Osteoblast (primary cell): ENCODE data around the gene SLC24A3. TPM values are rescaled to one million over a fixed set of nuclear protein-coding genes. Genes with fewer than 3 reads are reported as not detected.

Source experiments
- DNase-seq: peaks from one replicate; pipeline ENCODE4 v3.0.0; 2011; ENCODE audit warnings: low spot score, mixed read lengths; ENCODE audit not compliant: insufficient read length; ENCODE audit errors: missing footprints
- H2AFZ ChIP-seq: 2 replicates; pipeline ENCODE4 v1.6.0; 2011; ENCODE audit warnings: mild to moderate bottlenecking, low read length
- H3K27ac ChIP-seq: 2 replicates; pipeline ENCODE4 v1.5.1; 2011; ENCODE audit warnings: mild to moderate bottlenecking, low read depth, low read length, moderate library complexity
- H3K27me3 ChIP-seq: 2 replicates; pipeline ENCODE4 v1.6.0; 2012; ENCODE audit warnings: mild to moderate bottlenecking, control low read depth, inconsistent platforms, low read length, moderate library complexity; ENCODE audit not compliant: insufficient read depth
- H3K36me3 ChIP-seq: 2 replicates; pipeline ENCODE4 v1.5.1; 2011; ENCODE audit warnings: mild to moderate bottlenecking, low read length, control low read depth, moderate library complexity; ENCODE audit not compliant: insufficient read depth
- H3K4me1 ChIP-seq: 2 replicates; pipeline ENCODE4 v1.5.1; 2011; ENCODE audit warnings: mild to moderate bottlenecking, low read length, control low read depth, moderate library complexity; ENCODE audit not compliant: insufficient read depth
- H3K4me2 ChIP-seq: 2 replicates; pipeline ENCODE4 v1.6.0; 2011; ENCODE audit warnings: mild to moderate bottlenecking, low read length; ENCODE audit not compliant: insufficient read depth
- H3K4me3 ChIP-seq: fragments of 200-600 bp; sonication (generic); 3 replicates; pipeline ENCODE4 v1.5.1; 2012; ENCODE audit warnings: mild to moderate bottlenecking, low read length, inconsistent platforms; ENCODE audit not compliant: insufficient read depth
- H3K79me2 ChIP-seq: 2 replicates; pipeline ENCODE4 v1.6.0; 2012; ENCODE audit warnings: mild to moderate bottlenecking, low read length, control low read depth, inconsistent platforms; ENCODE audit not compliant: insufficient read depth
- H3K9me3 ChIP-seq: 2 replicates; pipeline ENCODE4 v1.5.1; 2011; ENCODE audit warnings: low read depth, low read length, control low read depth
- H4K20me1 ChIP-seq: 2 replicates; pipeline ENCODE4 v1.6.0; 2012; ENCODE audit warnings: mild to moderate bottlenecking, low read length, control low read depth; ENCODE audit not compliant: insufficient read depth
- CTCF ChIP-seq: IDR thresholded peaks from 2 replicates; pipeline ENCODE4 v1.5.1; 2011; ENCODE audit warnings: mild to moderate bottlenecking, low read depth, low read length, moderate library complexity; ENCODE audit errors: extremely low read depth
- total RNA-seq: library from RNA; depleted of rRNA; stranded (reverse); fragments of >200 nt; gene quantifications from 2 replicates; pipeline ENCODE4 v1.2.3, GENCODE V29; 2012

SLC24A3 gene
- total RNA-seq, 1 donor, result 1.1 TPM

GRCh38 chr20:19742974-19743639 is 530.7 kb downstream of the SLC24A3 start:
- no peak for DNase-seq
- Histone ChIP-seq H3K36me3 (no peaks in the 10 kb centered on the region), H3K27me3 (peaks cover 6% of the 10 kb centered on the region), H3K79me2 (no peaks in the 10 kb centered on the region), H3K9me3 (peaks cover 2% of the 10 kb centered on the region), H4K20me1 (no peaks in the 10 kb centered on the region), H2AFZ (no peak overlapping the region), H3K27ac (no peak overlapping the region), H3K4me3 (no peak overlapping the region), H3K4me2 (no peak overlapping the region), H3K4me1 (peaks cover 3% of the 10 kb centered on the region)
- TF ChIP-seq CTCF, result no peak

GRCh38 chr20:19743640-19743995 is 531.2 kb downstream of the SLC24A3 start:
- H3K27ac ChIP-seq, result no peak overlapping the region
- peaks cover 2% of the 10 kb centered on the region for H3K9me3 ChIP-seq
- peaks cover 10% of the 10 kb centered on the region for H3K27me3 ChIP-seq
- H4K20me1 ChIP-seq, result no peaks in the 10 kb centered on the region
- H3K36me3 ChIP-seq, result no peaks in the 10 kb centered on the region
- no peak overlapping the region for H3K4me3 ChIP-seq
- no peak overlapping the region for H3K4me2 ChIP-seq
- H3K79me2 ChIP-seq, result no peaks in the 10 kb centered on the region
- no peak for DNase-seq
- TF ChIP-seq CTCF, result no peak
- peaks cover 3% of the 10 kb centered on the region for H3K4me1 ChIP-seq
- no peak overlapping the region for H2AFZ ChIP-seq

GRCh38 chr20:19745106-19745505 is 532.7 kb downstream of the SLC24A3 start:
- TF ChIP-seq CTCF, result no peak
- no peaks in the 10 kb centered on the region for H3K79me2 ChIP-seq
- no peaks in the 10 kb centered on the region for H4K20me1 ChIP-seq
- H3K27me3 ChIP-seq, result peaks cover 10% of the 10 kb centered on the region
- no peak for DNase-seq
- H3K4me2 ChIP-seq, result no peak overlapping the region
- no peaks in the 10 kb centered on the region for H3K4me1 ChIP-seq
- no peak overlapping the region for H2AFZ ChIP-seq
- no peak overlapping the region for H3K27ac ChIP-seq
- H3K4me3 ChIP-seq, result no peak overlapping the region
- peaks cover 2% of the 10 kb centered on the region for H3K9me3 ChIP-seq
- H3K36me3 ChIP-seq, result no peaks in the 10 kb centered on the region

GRCh38 chr20:19745584-19745983 is 533.1 kb downstream of the SLC24A3 start:
- Histone ChIP-seq H3K36me3 (no peaks in the 10 kb centered on the region), H3K79me2 (no peaks in the 10 kb centered on the region), H3K27me3 (peaks cover 10% of the 10 kb centered on the region), H3K4me2 (no peak overlapping the region), H3K9me3 (peaks cover 2% of the 10 kb centered on the region), H3K4me1 (no peaks in the 10 kb centered on the region), H4K20me1 (no peaks in the 10 kb centered on the region), H3K4me3 (no peak overlapping the region), H3K27ac (no peak overlapping the region), H2AFZ (no peak overlapping the region)
- no peak for DNase-seq
- no peak for TF ChIP-seq CTCF
